GM23248 (cell line): ENCODE measurements around the gene CHST12.

ENCODE experiments used
- EZH2 ChIP-seq: fragments of 200-600 bp; sonication (generic); IDR thresholded peaks from 2 replicates; pipeline ENCODE4 v1.6.1; 2018; ENCODE audit warnings: antibody characterized with exemption, mild to moderate bottlenecking; ENCODE audit not compliant: insufficient read depth, poor library complexity, severe bottlenecking
- EZH2phosphoT487 ChIP-seq: fragments of 200-600 bp; sonication (generic); IDR thresholded peaks from 2 replicates; pipeline ENCODE4 v1.6.1; 2018; ENCODE audit warnings: antibody characterized with exemption, moderate library complexity, mild to moderate bottlenecking, low read depth; ENCODE audit not compliant: insufficient read depth

- TF ChIP-seq EZH2 (no peak), EZH2phosphoT487 (no peak)
These were observed 15.3 kb upstream of the CHST12 start for GRCh38 chr7:2387897-2388636.
